Coronary artery (tissue), 2 donors: ENCODE data around the gene SPOCK3.

Experiments
- DNase-seq: peaks from one replicate; pipeline ENCODE4 v3.0.0-alpha.2; 2017; ENCODE audit warnings: low spot score
- H3K27ac ChIP-seq, 2 donors: fragments of 200-600 bp; sonication (generic); one replicate each; pipeline ENCODE4 v1.5.1; 2016 to 2019
- H3K4me3 ChIP-seq: fragments of 200-600 bp; sonication (generic); 2 replicates; pipeline ENCODE4 v1.5.1; 2016; ENCODE audit warnings: mild to moderate bottlenecking, moderate library complexity
- TF ChIP-seq, protein P1 (sequence below): fragments of 200-600 bp; sonication (generic); IDR thresholded peaks from one replicate; pipeline ENCODE4 v1.5.1; 2019; ENCODE audit warnings: antibody characterized with exemption

The SPOCK3 gene

GRCh38 chr4:167079762-167080161, 154.5 kb downstream of the SPOCK3 start:
- no peak for DNase-seq
- TF ChIP-seq, protein P1, sequence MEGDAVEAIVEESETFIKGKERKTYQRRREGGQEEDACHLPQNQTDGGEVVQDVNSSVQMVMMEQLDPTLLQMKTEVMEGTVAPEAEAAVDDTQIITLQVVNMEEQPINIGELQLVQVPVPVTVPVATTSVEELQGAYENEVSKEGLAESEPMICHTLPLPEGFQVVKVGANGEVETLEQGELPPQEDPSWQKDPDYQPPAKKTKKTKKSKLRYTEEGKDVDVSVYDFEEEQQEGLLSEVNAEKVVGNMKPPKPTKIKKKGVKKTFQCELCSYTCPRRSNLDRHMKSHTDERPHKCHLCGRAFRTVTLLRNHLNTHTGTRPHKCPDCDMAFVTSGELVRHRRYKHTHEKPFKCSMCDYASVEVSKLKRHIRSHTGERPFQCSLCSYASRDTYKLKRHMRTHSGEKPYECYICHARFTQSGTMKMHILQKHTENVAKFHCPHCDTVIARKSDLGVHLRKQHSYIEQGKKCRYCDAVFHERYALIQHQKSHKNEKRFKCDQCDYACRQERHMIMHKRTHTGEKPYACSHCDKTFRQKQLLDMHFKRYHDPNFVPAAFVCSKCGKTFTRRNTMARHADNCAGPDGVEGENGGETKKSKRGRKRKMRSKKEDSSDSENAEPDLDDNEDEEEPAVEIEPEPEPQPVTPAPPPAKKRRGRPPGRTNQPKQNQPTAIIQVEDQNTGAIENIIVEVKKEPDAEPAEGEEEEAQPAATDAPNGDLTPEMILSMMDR, result no peak
- Histone ChIP-seq H3K27ac (no peak overlapping the region), H3K4me3 (no peak overlapping the region)

- TF ChIP-seq, protein P1, result no peak
- no peak for DNase-seq
Measured at GRCh38 chr4:167052631-167053091, 181.6 kb downstream of the SPOCK3 start.

DNA sequence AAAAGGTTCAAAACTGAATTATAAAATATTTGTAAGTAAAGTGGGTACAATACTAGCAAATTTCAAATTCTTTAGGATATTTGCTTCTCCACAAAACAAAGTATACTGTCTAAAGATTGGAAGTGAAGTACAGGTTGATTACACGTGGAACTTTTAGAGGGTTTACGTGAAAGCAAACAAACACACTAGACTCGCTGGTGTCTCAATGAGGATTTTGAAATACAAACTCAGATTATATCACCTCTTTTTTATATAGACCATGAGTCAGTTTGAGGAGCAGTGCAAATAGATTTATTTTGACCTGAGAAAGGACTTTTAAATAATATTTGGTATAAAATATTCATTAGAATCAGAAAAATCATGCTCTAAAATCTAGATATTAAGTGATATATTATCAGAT, 185.0 kb downstream of the SPOCK3 start:
- H3K27ac ChIP-seq, result no peak overlapping the region
- H3K4me3 ChIP-seq, result no peak overlapping the region
- TF ChIP-seq, protein P1, result no peak
- DNase-seq, result no peak

More at GRCh38 chr4:167052631-167053091, 181.6 kb downstream of the SPOCK3 start:
- no peak overlapping the region for H3K4me3 ChIP-seq
- no peak overlapping the region for H3K27ac ChIP-seq

DNA sequence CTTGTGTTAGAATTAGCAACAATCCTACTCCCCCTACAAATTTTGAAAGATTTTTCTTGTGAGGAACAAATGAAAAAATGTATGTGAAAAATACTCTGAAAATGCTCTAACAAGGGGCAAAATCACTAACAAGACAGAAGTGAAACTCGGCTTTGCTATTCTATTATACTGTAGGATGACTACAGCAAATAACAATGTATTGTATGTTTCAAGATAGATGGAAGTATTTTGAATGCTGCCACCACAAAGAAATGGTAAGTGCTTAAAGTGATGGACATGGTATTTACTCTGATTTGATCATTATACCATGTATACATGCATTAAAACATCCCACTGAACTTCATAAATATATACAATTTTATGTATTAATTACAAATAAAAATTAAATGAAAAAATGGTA, 192.8 kb downstream of the SPOCK3 start:
- TF ChIP-seq, protein P1, result no peak
- no peak for DNase-seq
- no peak overlapping the region for H3K27ac ChIP-seq
- no peak overlapping the region for H3K4me3 ChIP-seq

DNA sequence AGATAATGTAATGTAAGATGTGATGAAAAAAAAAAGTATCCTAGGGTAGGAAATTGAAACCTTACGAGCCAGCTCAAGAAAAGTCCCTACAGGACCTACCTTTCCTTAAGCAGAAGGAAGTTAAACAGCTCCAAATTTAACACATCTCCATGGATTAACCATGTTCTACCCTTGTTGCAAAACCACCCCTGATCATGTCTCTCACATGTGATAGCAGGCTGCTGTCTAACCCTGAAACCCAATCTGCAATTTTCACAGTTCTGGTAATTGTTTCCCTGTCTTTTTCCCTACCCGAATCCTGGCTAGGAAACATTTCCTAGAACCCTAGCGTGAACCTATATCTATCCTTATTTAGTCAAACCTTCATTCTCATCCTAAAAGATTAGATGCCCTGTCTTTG, 198.9 kb downstream of the SPOCK3 start:
- no peak for DNase-seq
- TF ChIP-seq, protein P1, result no peak
- Histone ChIP-seq H3K4me3 (no peak overlapping the region), H3K27ac (no peak overlapping the region)

DNA sequence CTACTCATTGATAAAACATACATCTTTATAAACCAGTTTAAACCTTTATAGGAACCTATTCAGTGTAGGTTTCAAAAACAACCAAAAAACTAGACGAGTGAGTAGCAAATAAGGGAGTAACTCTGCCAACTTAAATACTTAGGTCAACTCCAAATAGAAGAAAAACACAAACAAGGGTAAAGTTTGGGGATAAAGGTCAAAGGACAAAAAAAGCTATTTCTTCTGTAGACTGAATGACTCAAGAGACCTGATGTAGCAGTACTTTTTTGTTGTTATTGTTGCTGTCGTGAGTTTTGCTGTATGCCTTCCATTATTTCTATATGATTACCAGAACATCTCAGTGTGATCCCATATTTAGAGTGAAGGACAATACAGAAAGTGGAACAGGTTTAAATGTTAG, 199.3 kb downstream of the SPOCK3 start:
- TF ChIP-seq, protein P1, result no peak
- no peak overlapping the region for H3K27ac ChIP-seq
- no peak for DNase-seq
- no peak overlapping the region for H3K4me3 ChIP-seq

DNA sequence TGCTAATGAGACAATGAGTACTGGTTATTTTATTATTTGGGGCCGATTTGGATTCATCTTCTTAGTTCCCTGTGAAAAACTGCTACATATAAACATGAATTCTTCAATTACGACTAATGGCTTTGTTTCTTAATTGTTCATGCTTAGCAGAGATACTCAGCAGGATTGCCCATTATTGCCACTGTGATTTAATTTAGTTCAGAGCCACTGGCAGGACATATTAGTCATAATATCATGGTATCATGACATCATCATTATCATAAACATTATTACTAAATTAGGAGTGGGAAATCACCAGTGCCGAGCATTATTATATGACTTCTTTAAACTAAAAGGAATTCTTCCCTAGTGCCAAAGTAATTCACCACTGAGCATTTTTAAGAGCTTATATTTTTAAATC, 201.4 kb downstream of the SPOCK3 start:
- no peak for DNase-seq
- TF ChIP-seq, protein P1, result no peak
- Histone ChIP-seq H3K27ac (no peak overlapping the region), H3K4me3 (no peak overlapping the region)
